GM12874 (cell line): Measurements from ENCODE around the gene RASGRF2.

Source experiments
- CTCF ChIP-seq: IDR thresholded peaks from 2 replicates; pipeline ENCODE4 v1.5.1; 2011; ENCODE audit warnings: low read depth, mild to moderate bottlenecking, control low read depth, low read length, moderate library complexity; ENCODE audit not compliant: insufficient read depth

Gene RASGRF2

GRCh38 chr5:81117566-81117965 is 157.4 kb downstream of the RASGRF2 start:
- TF ChIP-seq CTCF, result no peak

- TF ChIP-seq CTCF, result no peak
Observed at GRCh38 chr5:81121273-81121672, 161.1 kb downstream of the RASGRF2 start.

- TF ChIP-seq CTCF, result no peak
Observed at GRCh38 chr5:81121836-81122630, 161.9 kb downstream of the RASGRF2 start.

- no peak for TF ChIP-seq CTCF
Observed at GRCh38 chr5:81125959-81126358, 165.8 kb downstream of the RASGRF2 start.

GRCh38 chr5:81128416-81128815 is 168.3 kb downstream of the RASGRF2 start:
- no peak for TF ChIP-seq CTCF

GRCh38 chr5:81132381-81132780 is 172.2 kb downstream of the RASGRF2 start:
- no peak for TF ChIP-seq CTCF

- no peak for TF ChIP-seq CTCF
Observed at GRCh38 chr5:81134066-81134465, 173.9 kb downstream of the RASGRF2 start.

GRCh38 chr5:81134566-81134965 is 174.4 kb downstream of the RASGRF2 start:
- no peak for TF ChIP-seq CTCF
